CD4-positive, alpha-beta T cell treated with Interferon gamma for 1 hour (primary cell): ENCODE measurements around the gene INSL4.

Experiments used
- DNase-seq: peaks from one replicate; pipeline ENCODE4 v3.0.0-alpha.2; 2020

The INSL4 gene

DNA sequence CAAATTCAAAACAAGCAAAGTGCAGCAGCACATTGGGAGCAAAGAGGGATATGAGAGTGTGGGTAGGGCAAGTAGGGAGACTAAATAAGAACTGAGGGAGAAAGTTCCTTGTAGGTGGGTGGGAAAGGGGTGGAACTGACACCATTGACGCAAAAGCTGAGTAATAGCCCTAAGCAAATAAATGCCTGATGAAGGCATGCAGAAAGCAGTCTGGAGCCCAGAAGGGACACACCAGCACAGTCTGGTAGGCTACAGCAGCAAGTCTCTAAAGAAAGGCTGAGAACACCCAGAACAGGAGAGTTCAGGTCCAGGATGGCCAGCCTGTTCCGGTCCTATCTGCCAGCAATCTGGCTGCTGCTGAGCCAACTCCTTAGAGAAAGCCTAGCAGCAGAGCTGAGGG is at the start of gene INSL4:
TSS of gene INSL4 (plus strand) at position 208 of the 400 bp plus-strand sequence. CDS start at position 313, 105 bp downstream.
- no peak for DNase-seq

DNA sequence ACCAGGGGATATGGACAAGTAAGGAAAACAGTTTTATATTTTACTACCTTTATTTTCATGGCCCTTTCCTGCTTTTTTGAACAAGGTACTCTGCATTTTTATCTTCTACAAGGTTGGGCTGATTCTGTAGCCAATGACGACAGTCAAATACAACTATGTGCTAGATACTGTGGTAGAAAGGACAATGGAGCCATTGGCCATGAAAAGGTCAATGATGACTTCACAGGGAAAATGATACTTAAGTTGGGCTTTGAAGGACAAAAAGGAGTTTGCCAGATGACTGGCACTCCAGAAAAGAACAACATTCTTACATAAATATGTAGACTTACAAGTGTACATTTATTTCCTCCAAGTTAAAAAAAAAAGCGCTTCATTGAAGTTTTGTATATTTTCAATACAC is 46.4 kb upstream of the INSL4 start:
- DNase-seq: no peak

DNA sequence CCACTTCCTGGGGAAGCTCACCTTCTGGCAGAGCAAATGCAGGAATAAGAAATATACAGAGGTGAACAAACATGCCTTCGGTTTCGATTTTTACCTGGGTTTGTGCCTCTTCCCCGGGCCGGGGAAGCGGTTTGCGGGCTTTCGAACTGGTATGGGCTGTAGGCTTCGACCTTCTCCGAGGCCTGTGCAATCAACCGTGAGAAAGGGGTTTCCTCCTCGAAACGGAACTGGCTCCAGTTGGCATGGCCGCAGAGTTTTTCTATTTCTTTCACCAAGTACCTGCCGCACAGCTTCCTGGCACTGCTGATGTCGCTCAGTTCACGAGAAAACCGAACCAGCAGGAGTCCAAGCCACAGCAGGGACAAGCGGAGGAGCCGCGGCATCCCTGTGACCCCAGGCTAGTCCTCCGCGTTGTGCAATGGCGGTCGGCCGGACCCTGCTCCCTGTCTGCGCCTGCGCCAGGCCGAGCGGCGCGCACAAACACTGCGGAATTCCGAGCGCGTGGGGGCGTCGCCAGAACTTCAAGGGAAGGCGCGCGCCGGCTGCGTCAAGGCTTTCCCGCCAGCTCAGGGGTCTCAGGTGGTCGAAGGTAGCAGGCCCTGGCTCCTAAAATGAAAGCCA is 45.9 kb upstream of the INSL4 start, which contains the start of gene INSL6:
TSS of gene INSL6 (minus strand) at position 420 of the 621 bp plus-strand sequence. CDS start at position 383, 37 bp downstream.
- no peak for DNase-seq

GRCh38 chr9:5186416-5187169 is 44.6 kb upstream of the INSL4 start:
- DNase-seq: peak; percentile 60

GRCh38 chr9:5188060-5188984 is 42.9 kb upstream of the INSL4 start:
- no peak for DNase-seq

- DNase-seq: no peak
Observed at GRCh38 chr9:5191985-5192384, 39.2 kb upstream of the INSL4 start.

GRCh38 chr9:5193345-5193744 is 37.9 kb upstream of the INSL4 start:
- no peak for DNase-seq

DNA sequence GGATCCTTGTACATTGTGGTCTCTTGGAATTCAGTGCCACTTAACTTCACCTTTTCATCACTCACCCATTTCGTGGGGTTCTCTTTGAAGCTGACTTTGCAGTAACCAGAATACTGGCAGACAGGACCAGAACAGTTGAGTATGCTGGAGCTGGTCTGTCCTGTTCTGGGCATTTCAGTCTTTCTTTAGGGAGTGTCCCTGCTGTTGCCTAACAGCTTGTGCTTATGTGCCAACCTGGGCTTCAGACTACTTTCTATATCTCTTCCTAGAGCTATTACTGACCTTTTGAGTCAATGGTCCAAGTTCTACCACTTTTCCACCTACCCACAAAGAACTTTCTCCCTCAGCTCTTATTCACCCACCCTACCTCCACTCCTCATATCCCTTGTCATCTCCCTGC is 35.8 kb upstream of the INSL4 start:
- DNase-seq: no peak

DNA sequence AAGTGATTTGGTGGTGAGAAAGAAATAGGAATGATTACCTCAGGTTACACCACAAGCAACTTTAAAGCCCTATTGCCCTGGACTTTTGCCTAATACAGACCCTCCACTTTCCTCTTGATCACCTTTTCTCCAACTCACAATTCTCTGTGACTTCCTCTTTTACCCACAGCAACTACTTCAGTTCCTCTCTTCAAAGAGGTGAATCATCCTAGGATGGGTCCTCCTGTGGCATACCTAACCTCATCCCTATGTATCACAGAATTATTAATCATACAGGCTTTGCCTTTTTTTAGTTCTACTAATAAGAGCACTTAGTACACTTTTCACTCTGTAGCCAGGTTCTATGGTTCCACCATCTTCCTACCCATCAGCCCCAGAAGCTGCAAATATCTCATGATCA is 26.1 kb upstream of the INSL4 start:
- DNase-seq: no peak

GRCh38 chr9:5230554-5230953 is 665 bp upstream of the INSL4 start:
- no peak for DNase-seq

DNA sequence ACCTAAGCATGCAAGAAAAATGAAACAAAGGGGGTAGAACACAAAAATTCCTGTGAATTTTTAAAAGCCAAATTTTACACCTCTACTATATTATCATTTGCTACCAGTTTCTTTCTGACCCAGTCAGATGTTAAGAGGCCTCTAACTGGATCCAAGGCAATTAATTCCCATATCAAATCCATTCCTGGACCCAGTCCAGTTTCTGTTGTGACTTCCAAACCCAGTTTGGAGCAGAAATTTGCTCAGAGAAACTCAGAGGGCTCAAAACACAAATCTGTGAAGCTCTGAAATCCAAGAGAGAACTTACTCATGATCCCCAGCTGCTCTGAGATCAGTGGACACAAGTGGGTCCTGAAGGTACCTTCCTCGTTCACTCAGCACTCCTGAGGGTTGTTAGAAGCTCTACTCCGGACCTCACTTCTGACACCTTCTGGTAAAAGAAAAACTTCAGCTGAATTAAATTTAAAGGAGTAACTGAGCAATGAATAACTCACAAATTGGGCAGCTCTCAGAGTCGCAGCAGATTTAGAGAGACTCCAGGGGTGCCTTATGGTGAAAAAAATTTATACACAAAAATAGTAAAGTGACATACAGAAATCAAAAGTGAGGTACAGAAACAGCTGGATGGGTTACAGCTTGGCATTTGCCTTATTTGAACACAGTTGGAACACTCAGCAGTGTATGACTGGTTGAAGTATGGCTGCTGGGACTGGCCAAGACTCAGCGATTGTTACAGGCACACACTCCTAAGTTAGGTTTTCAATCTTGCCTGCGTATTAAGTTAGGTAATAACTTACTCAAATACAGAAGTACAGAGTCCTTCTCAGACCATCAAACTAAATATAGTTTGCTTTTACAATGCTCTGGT is 32.4 kb downstream of the INSL4 start:
- no peak for DNase-seq

DNA sequence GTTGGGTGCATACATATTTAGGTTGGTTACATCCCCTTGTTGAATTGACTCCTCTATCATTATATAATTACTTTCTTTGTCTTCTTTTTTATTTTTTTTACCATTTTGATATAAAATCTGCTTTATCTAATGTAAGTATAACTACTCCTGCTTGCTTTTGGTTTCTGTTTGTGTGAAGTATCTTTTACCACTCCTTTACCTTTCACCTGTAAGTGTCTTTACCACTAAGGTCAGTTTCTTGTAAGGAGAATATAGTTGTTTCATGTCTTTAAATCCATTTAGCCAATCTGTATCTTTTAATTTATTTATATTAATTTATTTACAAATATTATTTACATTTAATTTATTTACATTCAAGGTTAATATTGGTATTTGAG is 33.0 kb downstream of the INSL4 start:
- no peak for DNase-seq

DNA sequence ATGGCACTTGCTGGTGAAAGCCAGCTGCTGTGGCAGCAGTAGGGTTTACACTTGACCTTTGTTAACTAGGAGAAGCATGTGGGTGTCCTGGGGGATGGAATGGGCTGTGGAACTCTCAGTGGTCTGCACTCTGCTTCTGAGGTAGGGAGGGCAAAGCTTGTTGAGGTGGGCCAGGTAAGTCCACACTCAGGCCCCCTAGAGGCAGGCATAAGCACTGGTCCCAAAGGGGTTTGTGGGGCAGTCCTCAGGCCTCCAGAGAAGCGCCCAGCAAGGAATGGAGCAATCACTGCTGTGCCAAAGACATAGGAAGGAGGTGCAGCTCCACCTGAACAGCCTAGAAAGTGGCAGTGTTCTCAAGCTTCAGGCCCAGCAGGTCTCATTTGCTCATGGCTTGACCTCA is 34.7 kb downstream of the INSL4 start:
- DNase-seq: no peak

- DNase-seq: no peak
Observed at GRCh38 chr9:5269249-5269715, 38.1 kb downstream of the INSL4 start.

GRCh38 chr9:5274770-5275169 is 43.6 kb downstream of the INSL4 start:
- no peak for DNase-seq

DNA sequence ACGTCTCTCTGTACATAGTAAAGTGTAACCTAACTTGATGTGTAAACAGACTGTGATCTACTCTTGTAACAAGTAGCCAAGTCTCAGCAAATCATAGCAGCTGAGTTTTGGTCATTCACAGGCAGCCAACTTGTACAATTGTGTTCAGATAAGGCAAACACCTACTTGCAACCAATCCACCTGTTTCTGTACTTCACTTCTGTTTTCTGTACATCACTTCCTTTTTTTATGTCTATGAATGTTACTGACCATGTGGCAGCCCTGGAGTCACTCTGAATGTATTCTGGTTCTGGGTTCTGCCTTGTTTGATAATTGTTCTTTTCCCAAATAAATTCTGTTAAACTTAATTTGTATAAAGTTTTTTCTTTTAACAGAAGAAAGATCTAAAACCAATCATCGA is 47.3 kb downstream of the INSL4 start:
- DNase-seq: no peak
